Stomach (tissue), 9 donors: ENCODE results near the gene STK39. TPM values are rescaled to one million over a fixed set of nuclear protein-coding genes. Genes with fewer than 3 reads are reported as not detected.

Experiments
- DNase-seq, 2 donors: peaks; one replicate each; pipeline versions ENCODE4 v3.0.0 to v3.0.0-alpha.2; 2013 to 2019
- H3K27ac ChIP-seq, 5 donors: fragments of 200-600 bp in 4 of 5; sonication (generic) in 4 of 5; one replicate each; pipeline ENCODE4 v1.5.1; 2013 to 2019; ENCODE audit warnings: mild to moderate bottlenecking in 1 of 5, moderate library complexity in 1 of 5
- H3K27me3 ChIP-seq, 3 donors: fragments of 200-600 bp; sonication (generic); one replicate each; pipeline ENCODE4 v1.5.1; 2017 to 2019; ENCODE audit warnings: mixed run types in 1 of 3
- H3K36me3 ChIP-seq, 4 donors: fragments of 200-600 bp; sonication (generic); 1 replicate in 3 of 4; 2 replicates in 1 of 4; pipeline ENCODE4 v1.5.1; 2016 to 2019
- H3K4me1 ChIP-seq, 4 donors: fragments of 200-600 bp; sonication (generic); one replicate each; pipeline ENCODE4 v1.5.1; 2016 to 2019
- H3K4me3 ChIP-seq, 4 donors: fragments of 200-600 bp; sonication (generic) in 3 of 4; one replicate each; pipeline ENCODE4 v1.5.1; 2016 to 2019; ENCODE audit warnings: mild to moderate bottlenecking in 1 of 4
- H3K9me3 ChIP-seq, 4 donors: fragments of 200-600 bp; sonication (generic); one replicate each; pipeline ENCODE4 v1.5.1; 2016 to 2019
- CTCF ChIP-seq, 7 experiments: fragments of 450-650 bp in 4 of 7; fragments of 200-600 bp in 3 of 7; sonication (generic) in 3 of 7; IDR thresholded peaks; one replicate each; pipeline ENCODE4 v1.5.1; 2016 to 2019; ENCODE audit warnings: antibody characterized with exemption in 7 of 7, control low read depth in 2 of 7, mild to moderate bottlenecking in 1 of 7
- EP300 ChIP-seq: sonication (generic); formaldehyde crosslinking; IDR thresholded peaks from one replicate; pipeline ENCODE4 v1.6.1; 2017; ENCODE audit warnings: antibody characterized with exemption
- POLR2A ChIP-seq, 4 donors: fragments of 450-650 bp; IDR thresholded peaks; one replicate each; pipeline ENCODE4 v1.6.1; 2016; ENCODE audit warnings: antibody characterized with exemption in 4 of 4, control low read depth in 2 of 4, mild to moderate bottlenecking in 1 of 4, moderate library complexity in 1 of 4
- POLR2AphosphoS5 ChIP-seq, 3 donors: sonication (generic); formaldehyde crosslinking; IDR thresholded peaks; one replicate each; pipeline ENCODE4 v1.6.1; 2016; ENCODE audit warnings: antibody characterized with exemption in 3 of 3
- WGBS, 5 donors: extraction: QIAGEN DNeasy Blood & Tissue Kit in 3 of 5; methylation state at CpG; one replicate each; pipeline versions ENCODE4 v1.1.5 to v1.1.7; 2013 to 2018; 5-methylcytosine and 5-hydroxymethylcytosine counted together
- intact Hi-C: fragments of 100-400 bp; cut with DNase I; formaldehyde crosslinking; loops from one replicate; pipeline ENCODE4 v1.15.1; 2023; ENCODE audit warnings: low total_unique reads
- polyA plus RNA-seq, 3 donors: library from polyadenylated mRNA; stranded (reverse); fragments of 200-250 nt; gene quantifications; one replicate each; pipeline ENCODE4 v1.2.3, GENCODE V29; 2013
- total RNA-seq, 5 donors: library from RNA; depleted of rRNA; stranded (reverse); fragments of >200 nt; gene quantifications; one replicate each; pipeline versions ENCODE4 v1.1.0 to v1.2.3, GENCODE V29; 2014 to 2016
- donor health status: healthy with polysubstance abuse.
- donor health status: Bipolar disorder and iron deficiency.
- donor health status: healthy.

STK39 gene
- total and polyA plus RNA-seq, 8 donors, result 18.3 to 60.7 (median 33.3) TPM

- Histone ChIP-seq H3K4me3 (no peak overlapping the region), H3K4me1 (peaks cover 8 to 71% (median 43%) of the 10 kb centered on the region in 4 donors), H3K9me3 (no peaks in the 10 kb centered on the region), H3K27ac (no peak overlapping the region), H3K36me3 (no peaks in the 10 kb centered on the region), H3K27me3 (no peaks in the 10 kb centered on the region)
- 63 to 76% (median 67%) methylated on average over 4 of the region's 4 CpGs for WGBS, 5 donors
- TF ChIP-seq POLR2AphosphoS5 (IDR thresholded peaks at IDR 0.05), result no peak
- no peak for TF ChIP-seq POLR2A (IDR thresholded peaks at IDR 0.05)
- no peak for TF ChIP-seq CTCF (IDR thresholded peaks at IDR 0.05)
- no peak for TF ChIP-seq EP300
- intact Hi-C loops, result no loop called here
- no peak for DNase-seq
Measured at GRCh38 chr2:168184681-168185513, 62.5 kb downstream of the STK39 start.

- Histone ChIP-seq H3K27me3 (no peaks in the 10 kb centered on the region), H3K9me3 (no peaks in the 10 kb centered on the region), H3K4me3 (no peak overlapping the region), H3K27ac (no peak overlapping the region), H3K36me3 (peaks cover 0 to 3% (median 0%) of the 10 kb centered on the region in 4 donors), H3K4me1 (peaks cover 10 to 72% (median 42%) of the 10 kb centered on the region in 4 donors)
- TF ChIP-seq EP300 (no peak), POLR2A (IDR thresholded peaks at IDR 0.05) (no peak), POLR2AphosphoS5 (IDR thresholded peaks at IDR 0.05) (no peak), CTCF (IDR thresholded peaks at IDR 0.05) (no peak)
- WGBS, 5 donors, result 34 to 67% (median 48%) methylated on average over 4 of the region's 4 CpGs
- intact Hi-C loops, result no loop called here
- peak; percentile 37 to 42 for DNase-seq
Measured at GRCh38 chr2:168183308-168183997, 63.9 kb downstream of the STK39 start.

GRCh38 chr2:168182550-168183249 is 64.7 kb downstream of the STK39 start:
- H3K27me3 ChIP-seq, result no peaks in the 10 kb centered on the region
- DNase-seq, result no peak
- H3K4me1 ChIP-seq, result peaks cover 10 to 79% (median 42%) of the 10 kb centered on the region in 4 donors
- intact Hi-C loops, result no loop called here
- H3K36me3 ChIP-seq, result peaks cover 0 to 3% (median 0%) of the 10 kb centered on the region in 4 donors
- no peaks in the 10 kb centered on the region for H3K9me3 ChIP-seq
- WGBS, 5 donors, result 87 to 94% (median 93%) methylated on average over 5 of the region's 5 CpGs
- no peak for TF ChIP-seq CTCF (IDR thresholded peaks at IDR 0.05)
- no peak for TF ChIP-seq POLR2AphosphoS5 (IDR thresholded peaks at IDR 0.05)
- no peak for TF ChIP-seq EP300
- no peak for TF ChIP-seq POLR2A (IDR thresholded peaks at IDR 0.05)
- H3K27ac ChIP-seq, result no peak overlapping the region
- H3K4me3 ChIP-seq, result no peak overlapping the region

GRCh38 chr2:168181825-168182224 is 65.6 kb downstream of the STK39 start:
- no peak for DNase-seq
- no peak overlapping the region for H3K27ac ChIP-seq
- TF ChIP-seq POLR2A (IDR thresholded peaks at IDR 0.05), result no peak
- TF ChIP-seq POLR2AphosphoS5 (IDR thresholded peaks at IDR 0.05), result no peak
- TF ChIP-seq CTCF (IDR thresholded peaks at IDR 0.05), result no peak
- no peak for TF ChIP-seq EP300
- H3K27me3 ChIP-seq, result no peaks in the 10 kb centered on the region
- H3K4me3 ChIP-seq, result no peak overlapping the region
- no peaks in the 10 kb centered on the region for H3K9me3 ChIP-seq
- 62 to 84% (median 74%) methylated on average over 4 of the region's 4 CpGs for WGBS, 5 donors
- peaks cover 10 to 82% (median 43%) of the 10 kb centered on the region in 4 donors for H3K4me1 ChIP-seq
- intact Hi-C loops, result no loop called here
- H3K36me3 ChIP-seq, result peaks cover 0 to 3% (median 0%) of the 10 kb centered on the region in 4 donors
